ENCODE data around the gene WNT10A.

- no peak for TF ChIP-seq POLR2A (IDR thresholded peaks at IDR 0.05; ENCODE audit: low read length)
- no peak for TF ChIP-seq GATA1 (IDR thresholded peaks at IDR 0.05; ENCODE audit: low read depth, low read length)
These were observed 6.4 kb downstream of the WNT10A start for GRCh38 chr2:218887079-218887478.
